Panc1 (cell line): Measurements from ENCODE around the gene MUC22. TPM values are rescaled to one million over a fixed set of nuclear protein-coding genes. Genes with fewer than 3 reads are reported as not detected.
"Not testable (repeated sequence)": the region's sequence is repeated elsewhere in the genome, so short reads cannot be mapped to it uniquely, and the experiment has no call there.

ENCODE experiments used
- ATAC-seq: fragments of 200-7000 bp; cut with Tn5 transposase; 2 replicates; pipeline ENCODE4 v1.9.1; 2020; ENCODE audit warnings: mild to moderate bottlenecking, moderate library complexity
- BruUV-seq: library from RNA; stranded (reverse); fragments of 400-500 nt; replicated peaks from 2 replicates; lab custom pipeline; 2021; lab: Mats Ljungman, UMichigan
- CTCF ChIA-PET: fragments of 300-600 bp; sonication (Branson Sonifier 250); formaldehyde crosslinking; loops from one replicate; lab custom pipeline; 2022; ENCODE audit warnings: antibody characterized with exemption; lab: Charles Lee
- POLR2A ChIA-PET: fragments of 300-600 bp; sonication (Branson Sonifier 250); formaldehyde crosslinking; loops from one replicate; lab custom pipeline; 2022; ENCODE audit warnings: antibody characterized with exemption; lab: Charles Lee
- DNase-seq: peaks from one replicate; pipeline ENCODE4 v3.0.0-alpha.2; 2010; ENCODE audit warnings: low read depth, low spot score
- H3K27ac ChIP-seq: 2 replicates; pipeline ENCODE4 v1.5.1; 2011; ENCODE audit warnings: mild to moderate bottlenecking, low read length, inconsistent platforms
- H3K27me3 ChIP-seq: fragments of 200-500 bp; sonication (Bioruptor generic); 2 replicates; pipeline ENCODE4 v1.6.0; 2014; ENCODE audit warnings: low read length, inconsistent platforms; ENCODE audit not compliant: control insufficient read depth, insufficient read depth
- H3K36me3 ChIP-seq: fragments of 200-500 bp; sonication (Bioruptor generic); 2 replicates; pipeline ENCODE4 v1.5.1; 2014; ENCODE audit warnings: inconsistent platforms, mild to moderate bottlenecking, low read length, moderate library complexity; ENCODE audit not compliant: control insufficient read depth, insufficient read depth
- H3K4me1 ChIP-seq: 2 replicates; pipeline ENCODE4 v1.5.1; 2011; ENCODE audit warnings: inconsistent platforms, mild to moderate bottlenecking, low read length, moderate library complexity; ENCODE audit not compliant: control insufficient read depth, insufficient read depth
- H3K4me3 ChIP-seq, 2 experiments: 2 replicates each; pipeline ENCODE4 v1.5.1; 2011 to 2012; ENCODE audit warnings: low read depth in 2 of 2, low read length in 2 of 2, mild to moderate bottlenecking in 2 of 2, inconsistent platforms in 1 of 2, moderate library complexity in 1 of 2
- H3K9me3 ChIP-seq: fragments of 200-500 bp; sonication (Bioruptor generic); 2 replicates; pipeline ENCODE4 v1.5.1; 2014; ENCODE audit warnings: low read depth, mild to moderate bottlenecking, inconsistent platforms, low read length, moderate library complexity; ENCODE audit not compliant: control insufficient read depth, insufficient read depth
- POLR2AphosphoS5 ChIP-seq: IDR thresholded peaks from 2 replicates; pipeline ENCODE4 v1.6.1; 2012; ENCODE audit warnings: mild to moderate bottlenecking, low read depth, low read length, moderate library complexity
- SIN3A ChIP-seq: IDR thresholded peaks from 2 replicates; pipeline ENCODE4 v1.6.1; 2012; ENCODE audit warnings: low read depth, mild to moderate bottlenecking, low read length, moderate library complexity, borderline replicate concordance; ENCODE audit not compliant: insufficient read depth
- TCF7L2 ChIP-seq: IDR thresholded peaks from 2 replicates; pipeline ENCODE4 v1.6.1; 2011; ENCODE audit warnings: mild to moderate bottlenecking, low read depth, low read length, inconsistent platforms
- in situ Hi-C: cut with HindIII; loops from 2 replicates; pipeline ENCODE4 v1.10.0; 2016; ENCODE audit warnings: low sequenced_read_pairs, low pct_unique_long_range_greater_than_20kb
- intact Hi-C: fragments of 100-400 bp; cut with micrococcal nuclease; formaldehyde crosslinking; loops from one replicate; pipeline ENCODE4 v1.10.0; 2022; ENCODE audit not compliant: unreplicated experiment
- total RNA-seq: library from RNA; stranded (reverse); gene quantifications from one replicate; pipeline ENCODE4 v1.2.1, GENCODE V29; 2021; ENCODE audit not compliant: unreplicated experiment
- TF ChIP-seq, protein P1 (sequence below): fragments of 450-650 bp; IDR thresholded peaks from 2 replicates; pipeline ENCODE4 v1.5.1; 2017; ENCODE audit warnings: mild to moderate bottlenecking
- TF ChIP-seq, protein P2 (sequence below), 2 experiments: IDR thresholded peaks; 2 replicates each; pipeline ENCODE4 v1.6.1; 2011 to 2012; ENCODE audit warnings: low read depth in 2 of 2, control low read depth in 1 of 2, low read length in 1 of 2, mild to moderate bottlenecking in 1 of 2, moderate library complexity in 1 of 2; ENCODE audit not compliant: insufficient read depth in 1 of 2

The MUC22 gene
- total RNA-seq, 1 experiment from 2014 or later: not detected

DNA sequence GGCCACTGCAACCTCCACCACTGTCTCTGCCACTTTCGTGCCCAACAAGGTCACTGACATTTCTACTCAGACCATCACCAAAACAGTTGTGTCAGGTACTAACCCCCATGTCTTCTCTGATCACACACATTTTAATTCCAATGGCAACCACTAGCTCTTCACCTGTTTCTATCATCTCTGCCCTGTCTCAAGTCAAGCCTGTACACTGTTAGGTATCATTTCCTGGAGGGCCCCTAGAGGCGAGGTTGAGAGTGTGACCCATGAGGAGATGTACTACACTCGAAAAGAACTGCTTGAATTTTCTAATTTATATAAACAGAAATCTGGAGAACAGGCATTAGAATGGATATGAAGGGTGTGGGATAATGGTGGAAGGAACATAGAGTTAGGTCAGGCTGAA is 44.1 kb upstream of the MUC22 start:
- CTCF ChIA-PET: no interaction called here
- intact Hi-C loops: no loop called here
- Histone ChIP-seq H3K27ac (no peak overlapping the region), H3K9me3 (no peaks in the 10 kb centered on the region), H3K4me1 (no peaks in the 10 kb centered on the region), H3K36me3 (no peaks in the 10 kb centered on the region), H3K27me3 (no peaks in the 10 kb centered on the region), H3K4me3 (no peak overlapping the region)
- in situ Hi-C loops: no loop called here
- ATAC-seq: no peak
- no TSS peak for BruUV-seq
- POLR2A ChIA-PET: no interaction called here
- TF ChIP-seq TCF7L2: no peak
- TF ChIP-seq, protein P1, sequence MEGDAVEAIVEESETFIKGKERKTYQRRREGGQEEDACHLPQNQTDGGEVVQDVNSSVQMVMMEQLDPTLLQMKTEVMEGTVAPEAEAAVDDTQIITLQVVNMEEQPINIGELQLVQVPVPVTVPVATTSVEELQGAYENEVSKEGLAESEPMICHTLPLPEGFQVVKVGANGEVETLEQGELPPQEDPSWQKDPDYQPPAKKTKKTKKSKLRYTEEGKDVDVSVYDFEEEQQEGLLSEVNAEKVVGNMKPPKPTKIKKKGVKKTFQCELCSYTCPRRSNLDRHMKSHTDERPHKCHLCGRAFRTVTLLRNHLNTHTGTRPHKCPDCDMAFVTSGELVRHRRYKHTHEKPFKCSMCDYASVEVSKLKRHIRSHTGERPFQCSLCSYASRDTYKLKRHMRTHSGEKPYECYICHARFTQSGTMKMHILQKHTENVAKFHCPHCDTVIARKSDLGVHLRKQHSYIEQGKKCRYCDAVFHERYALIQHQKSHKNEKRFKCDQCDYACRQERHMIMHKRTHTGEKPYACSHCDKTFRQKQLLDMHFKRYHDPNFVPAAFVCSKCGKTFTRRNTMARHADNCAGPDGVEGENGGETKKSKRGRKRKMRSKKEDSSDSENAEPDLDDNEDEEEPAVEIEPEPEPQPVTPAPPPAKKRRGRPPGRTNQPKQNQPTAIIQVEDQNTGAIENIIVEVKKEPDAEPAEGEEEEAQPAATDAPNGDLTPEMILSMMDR: no peak
- no peak for TF ChIP-seq POLR2AphosphoS5
- TF ChIP-seq, protein P2, sequence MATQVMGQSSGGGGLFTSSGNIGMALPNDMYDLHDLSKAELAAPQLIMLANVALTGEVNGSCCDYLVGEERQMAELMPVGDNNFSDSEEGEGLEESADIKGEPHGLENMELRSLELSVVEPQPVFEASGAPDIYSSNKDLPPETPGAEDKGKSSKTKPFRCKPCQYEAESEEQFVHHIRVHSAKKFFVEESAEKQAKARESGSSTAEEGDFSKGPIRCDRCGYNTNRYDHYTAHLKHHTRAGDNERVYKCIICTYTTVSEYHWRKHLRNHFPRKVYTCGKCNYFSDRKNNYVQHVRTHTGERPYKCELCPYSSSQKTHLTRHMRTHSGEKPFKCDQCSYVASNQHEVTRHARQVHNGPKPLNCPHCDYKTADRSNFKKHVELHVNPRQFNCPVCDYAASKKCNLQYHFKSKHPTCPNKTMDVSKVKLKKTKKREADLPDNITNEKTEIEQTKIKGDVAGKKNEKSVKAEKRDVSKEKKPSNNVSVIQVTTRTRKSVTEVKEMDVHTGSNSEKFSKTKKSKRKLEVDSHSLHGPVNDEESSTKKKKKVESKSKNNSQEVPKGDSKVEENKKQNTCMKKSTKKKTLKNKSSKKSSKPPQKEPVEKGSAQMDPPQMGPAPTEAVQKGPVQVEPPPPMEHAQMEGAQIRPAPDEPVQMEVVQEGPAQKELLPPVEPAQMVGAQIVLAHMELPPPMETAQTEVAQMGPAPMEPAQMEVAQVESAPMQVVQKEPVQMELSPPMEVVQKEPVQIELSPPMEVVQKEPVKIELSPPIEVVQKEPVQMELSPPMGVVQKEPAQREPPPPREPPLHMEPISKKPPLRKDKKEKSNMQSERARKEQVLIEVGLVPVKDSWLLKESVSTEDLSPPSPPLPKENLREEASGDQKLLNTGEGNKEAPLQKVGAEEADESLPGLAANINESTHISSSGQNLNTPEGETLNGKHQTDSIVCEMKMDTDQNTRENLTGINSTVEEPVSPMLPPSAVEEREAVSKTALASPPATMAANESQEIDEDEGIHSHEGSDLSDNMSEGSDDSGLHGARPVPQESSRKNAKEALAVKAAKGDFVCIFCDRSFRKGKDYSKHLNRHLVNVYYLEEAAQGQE (IDR thresholded peaks at IDR 0.05; ENCODE audit: insufficient read depth in 1 of 2, low read depth in 2 of 2, low read length in 1 of 2): no peak
- no peak for TF ChIP-seq SIN3A
- no peak for DNase-seq

DNA sequence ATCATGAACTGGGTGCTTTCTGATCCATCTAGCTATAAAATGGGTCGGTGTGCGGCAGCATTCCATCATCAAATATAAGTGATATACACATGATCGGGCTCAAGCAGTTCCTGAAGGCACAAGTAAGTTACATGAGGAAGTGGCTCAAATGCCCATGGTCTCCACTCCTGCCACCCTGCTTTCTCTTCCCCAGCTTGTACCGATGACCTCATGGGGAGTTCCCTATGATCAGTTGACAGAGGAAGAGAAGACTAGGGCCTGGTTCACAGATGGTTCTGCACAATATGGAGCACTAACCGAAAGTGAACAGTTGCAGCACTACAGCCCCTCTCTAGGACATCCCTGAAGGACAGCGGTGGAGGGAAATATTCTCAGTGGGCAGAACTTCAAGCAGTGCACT is 41.1 kb upstream of the MUC22 start:
- H3K27me3 ChIP-seq, H3K36me3 ChIP-seq, ATAC-seq, H3K9me3 ChIP-seq, in situ Hi-C loops, CTCF ChIA-PET, BruUV-seq, H3K4me3 ChIP-seq, POLR2A ChIA-PET, DNase-seq, H3K27ac ChIP-seq, H3K4me1 ChIP-seq, intact Hi-C loops: not testable (repeated sequence)

DNA sequence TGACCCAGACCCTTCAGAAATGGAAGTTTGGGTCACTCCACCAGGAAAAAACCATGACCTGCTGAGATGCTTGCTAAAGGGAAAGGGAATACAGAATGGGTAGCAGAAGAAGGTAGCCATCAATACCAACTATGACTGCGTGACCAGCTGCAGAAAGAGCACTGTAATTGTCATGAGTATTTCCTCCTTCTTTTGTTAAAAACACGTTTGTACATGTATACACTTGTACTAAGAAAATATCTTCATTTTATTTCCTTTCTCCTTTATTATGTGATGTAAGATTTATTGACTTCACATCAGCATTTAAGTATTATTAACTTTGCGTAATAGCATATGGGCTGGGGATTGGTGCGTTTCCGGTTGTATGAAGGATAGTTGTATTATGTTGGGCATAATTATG is 39.3 kb upstream of the MUC22 start:
- in situ Hi-C loops: no loop called here
- DNase-seq (no peak), ATAC-seq (no peak)
- Histone ChIP-seq H3K27ac (no peak overlapping the region), H3K36me3 (no peaks in the 10 kb centered on the region), H3K9me3 (no peaks in the 10 kb centered on the region), H3K27me3 (no peaks in the 10 kb centered on the region; the same call in 1 of the 2 replicates), H3K4me1 (no peaks in the 10 kb centered on the region), H3K4me3 (no peak overlapping the region)
- ChIA-PET POLR2A (no interaction called here), CTCF (no interaction called here)
- TF ChIP-seq, protein P2 (IDR thresholded peaks at IDR 0.05; ENCODE audit: insufficient read depth in 1 of 2, low read depth in 2 of 2, low read length in 1 of 2): no peak
- TF ChIP-seq, protein P1: no peak
- TF ChIP-seq POLR2AphosphoS5: no peak
- TF ChIP-seq SIN3A: no peak
- TF ChIP-seq TCF7L2: no peak
- intact Hi-C loops: no loop called here
- no TSS peak for BruUV-seq
